NCI-H510A treated with DMSO at 0.1 percent for 48 hours (cell line): ENCODE measurements around the gene FREM3.
"Not testable (repeated sequence)": the region's sequence is repeated elsewhere in the genome, so short reads cannot be mapped to it uniquely, and the experiment has no call there.

Experiments
- DNase-seq: peaks from one replicate; lab custom pipeline; 2025; lab: John Stamatoyannopoulos, UW

FREM3 gene

GRCh38 chr4:143700416-143701352 is at the start of gene FREM3:
FREM3 (minus strand) TSS chr4:143700675; CDS start chr4:143700675, 0 bp downstream.
- peak; percentile 4 for DNase-seq

GRCh38 chr4:143745874-143746273 is 45.4 kb upstream of the FREM3 start:
- DNase-seq = no peak

- no peak for DNase-seq
Observed at GRCh38 chr4:143743591-143743990, 43.1 kb upstream of the FREM3 start.

- DNase-seq = no peak
Observed at GRCh38 chr4:143742834-143743233, 42.4 kb upstream of the FREM3 start.

- DNase-seq = no peak
Observed at GRCh38 chr4:143736861-143737260, 36.4 kb upstream of the FREM3 start.

- not testable (repeated sequence) for DNase-seq
Observed at GRCh38 chr4:143736061-143736460, 35.6 kb upstream of the FREM3 start.

- DNase-seq = no peak
Observed at GRCh38 chr4:143728166-143728565, 27.7 kb upstream of the FREM3 start.

DNA sequence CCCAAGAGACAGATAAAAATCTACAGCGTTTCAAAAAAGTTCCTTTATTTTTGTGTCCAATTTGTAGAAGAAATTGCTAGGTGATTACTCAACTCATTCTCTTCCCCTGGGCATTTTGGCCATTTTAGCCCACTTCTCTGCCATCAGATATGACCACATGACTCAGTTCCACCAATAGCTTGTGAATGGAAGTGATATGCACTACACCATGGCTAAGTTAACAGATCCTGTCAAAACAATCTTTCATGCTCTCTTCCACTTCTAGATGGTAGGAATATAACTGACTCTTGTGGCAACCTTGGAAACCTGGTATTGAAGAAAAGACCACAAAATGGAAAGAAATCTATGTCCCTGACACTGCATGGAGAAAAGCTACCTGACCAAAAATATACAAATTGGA is 26.2 kb upstream of the FREM3 start:
- DNase-seq = no peak

DNA sequence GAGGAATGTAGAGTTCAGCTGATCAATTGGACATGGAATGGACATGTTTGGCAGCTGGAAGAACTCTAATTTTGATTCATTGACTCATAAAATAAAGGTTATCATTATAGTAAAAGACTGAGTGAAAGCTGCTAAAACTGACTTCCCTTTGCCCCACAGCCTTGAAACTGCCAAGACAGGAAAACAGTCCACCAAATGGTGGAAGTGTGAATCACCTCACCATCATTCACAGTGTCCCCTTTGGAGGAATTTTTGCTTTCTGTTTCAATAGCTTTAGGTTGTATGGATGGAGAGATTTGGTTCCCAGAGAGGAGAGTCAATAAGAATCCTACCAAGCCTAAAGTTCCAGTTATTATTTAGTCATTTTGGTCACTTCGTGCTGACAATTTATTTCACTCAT is 20.8 kb upstream of the FREM3 start:
- DNase-seq = no peak

DNA sequence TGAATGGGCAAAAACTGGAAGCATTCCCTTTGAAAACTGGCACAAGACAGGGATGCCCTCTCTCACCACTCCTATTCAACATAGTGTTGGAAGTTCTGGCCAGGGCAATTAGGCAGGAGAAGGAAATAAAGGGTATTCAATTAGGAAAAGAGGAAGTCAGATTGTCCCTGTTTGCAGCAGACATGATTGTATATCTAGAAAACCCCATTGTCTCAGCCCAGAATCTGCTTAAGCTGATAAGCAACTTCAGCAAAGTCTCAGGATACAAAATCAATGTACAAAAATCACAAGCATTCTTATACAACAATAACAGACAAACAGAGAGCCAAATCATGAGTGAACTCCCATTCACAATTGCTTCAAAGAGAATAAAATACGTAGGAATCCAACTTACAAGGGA is 18.3 kb upstream of the FREM3 start:
- not testable (repeated sequence) for DNase-seq

GRCh38 chr4:143713955-143714625 is 13.6 kb upstream of the FREM3 start:
- no peak for DNase-seq

DNA sequence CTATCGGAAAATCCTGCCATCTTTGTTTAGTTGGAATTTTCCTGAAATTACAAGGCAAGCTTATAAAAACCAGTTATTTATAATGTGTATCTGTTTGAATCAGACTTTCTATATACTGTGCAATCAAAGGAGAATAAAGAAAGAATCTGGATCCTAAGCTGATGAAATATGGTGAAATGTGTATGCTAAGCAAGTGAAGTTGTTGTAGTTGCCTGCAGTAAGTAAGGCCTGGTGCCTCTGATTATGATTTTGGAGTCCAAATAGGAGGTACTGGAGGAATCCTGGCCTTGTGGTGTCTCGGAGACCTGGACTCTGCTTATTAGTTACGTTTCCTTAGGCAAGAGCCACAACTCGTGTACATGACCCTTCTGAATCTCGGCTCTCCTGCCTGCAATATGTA is 13.1 kb upstream of the FREM3 start:
- DNase-seq = no peak

GRCh38 chr4:143712155-143712550 is 11.7 kb upstream of the FREM3 start:
- no peak for DNase-seq

DNA sequence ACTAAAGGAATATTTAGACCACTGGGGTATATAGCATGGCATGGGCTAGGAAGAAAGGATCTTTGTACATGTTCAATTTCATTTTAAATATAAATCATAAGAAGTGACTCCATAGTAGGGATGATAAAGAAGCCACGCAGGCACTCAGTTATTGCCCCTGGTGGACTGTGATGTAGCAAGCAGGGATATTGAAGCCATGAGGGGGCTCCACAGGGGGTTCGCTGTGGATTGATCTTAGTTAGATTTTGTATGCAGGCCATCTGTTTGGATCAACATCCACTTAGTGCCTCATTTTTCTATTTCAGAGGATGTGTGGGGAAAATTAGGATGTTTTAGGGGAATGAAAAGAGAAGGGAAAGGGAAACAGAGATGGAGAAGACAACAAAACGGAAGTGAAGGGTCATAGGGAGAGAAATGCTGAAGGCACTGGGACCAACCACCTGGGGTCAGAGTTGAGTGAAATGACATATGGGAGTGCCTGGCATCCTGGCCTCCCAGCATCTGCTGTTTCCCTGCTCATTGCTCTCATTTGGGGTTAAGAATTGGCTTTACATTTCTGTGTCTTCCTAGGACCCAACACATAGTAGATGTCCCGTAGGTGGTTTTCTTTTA is 11.2 kb upstream of the FREM3 start:
- no peak for DNase-seq

- DNase-seq = no peak
Observed at GRCh38 chr4:143701365-143701764, 890 bp upstream of the FREM3 start.

DNA sequence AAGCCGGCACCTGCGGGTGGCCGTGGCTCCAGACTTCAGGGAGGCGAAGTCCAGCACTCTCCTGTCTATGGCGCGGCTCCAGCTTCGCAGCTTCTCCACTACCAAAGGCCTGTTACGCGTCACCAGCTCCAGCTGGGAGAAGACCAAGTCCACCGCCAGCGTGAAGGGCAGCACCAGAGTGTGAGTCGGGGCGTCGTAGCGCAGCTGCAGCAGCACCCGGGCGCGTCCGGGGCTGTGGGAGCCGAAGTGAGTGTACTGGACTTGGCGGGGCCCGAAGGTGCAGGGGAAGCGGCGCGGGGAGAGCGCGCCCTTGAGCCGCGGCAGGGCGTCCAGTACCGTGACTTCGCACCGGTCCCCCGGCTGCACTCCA is 444 bp downstream of the FREM3 start:
- peak; percentile 5 for DNase-seq

GRCh38 chr4:143699331-143700045 is 987 bp downstream of the FREM3 start:
- DNase-seq = no peak

DNA sequence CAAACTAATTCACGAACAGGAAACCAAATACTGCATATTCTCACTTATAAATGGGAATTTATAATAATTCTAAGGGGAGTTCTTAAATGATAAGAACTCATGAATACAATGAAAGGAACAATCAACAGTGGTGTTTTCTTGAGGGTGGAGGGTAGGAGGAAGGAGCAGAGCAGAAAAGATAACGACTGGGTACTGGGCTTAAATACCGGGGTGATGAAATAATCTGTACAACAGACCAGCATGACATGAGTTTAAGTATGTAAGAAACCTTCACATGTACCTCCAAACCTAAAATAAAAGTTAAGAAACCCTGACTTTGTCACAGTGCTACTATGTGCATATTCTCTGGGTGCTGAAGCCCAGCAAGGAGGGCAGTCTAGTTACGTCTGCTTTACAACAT is 6.6 kb downstream of the FREM3 start:
- no peak for DNase-seq

DNA sequence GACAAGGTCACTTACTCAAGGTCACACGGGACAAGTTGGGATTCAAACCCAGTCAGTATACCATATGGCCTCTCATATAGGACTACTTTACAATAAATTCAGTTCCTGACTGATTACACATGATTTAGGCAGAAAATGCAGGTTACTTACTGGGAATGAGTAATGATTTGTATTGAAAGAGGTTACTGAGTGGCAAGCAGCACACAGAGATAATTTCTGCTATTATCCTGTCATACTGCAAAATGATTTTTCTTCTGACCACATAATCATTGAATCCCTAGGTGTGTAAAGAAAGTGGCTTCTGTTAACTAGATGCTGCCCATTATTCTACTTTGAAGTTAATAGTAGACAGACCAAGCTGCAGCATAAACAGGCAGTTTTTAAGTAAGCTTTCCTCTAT is 8.2 kb downstream of the FREM3 start:
- DNase-seq = no peak

- DNase-seq = no peak
Observed at GRCh38 chr4:143679434-143679833, 21.0 kb downstream of the FREM3 start.

DNA sequence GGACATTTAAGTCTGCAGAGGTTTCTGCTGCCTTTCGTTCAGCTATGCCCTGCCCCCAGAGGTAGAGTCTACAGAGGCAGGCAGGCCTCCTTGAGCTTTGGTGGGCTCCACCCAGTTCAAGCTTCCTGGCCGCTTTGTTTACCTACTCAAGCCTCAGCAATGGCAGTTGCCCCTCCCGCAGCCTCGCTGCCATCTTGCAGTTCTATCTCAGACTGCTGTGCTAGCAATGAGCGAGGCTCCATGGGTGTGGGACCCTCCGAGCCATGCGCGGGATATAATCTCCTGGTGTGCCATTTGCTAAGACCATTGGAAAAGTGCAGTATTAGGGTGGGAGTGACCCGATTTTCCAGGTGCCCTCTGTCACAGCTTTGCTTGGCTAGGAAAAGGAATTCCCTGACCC is 26.8 kb downstream of the FREM3 start:
- not testable (repeated sequence) for DNase-seq

- no peak for DNase-seq
Observed at GRCh38 chr4:143668930-143669552, 31.4 kb downstream of the FREM3 start.
